WTC11 (cell line): ENCODE data around the gene CHAMP1. TPM values are rescaled to one million over a fixed set of nuclear protein-coding genes. Genes with fewer than 3 reads are reported as not detected.

Experiments
- ATAC-seq: fragments of 200-7000 bp; cut with Tn5 transposase; 2 replicates; pipeline ENCODE4 v1.10.0; 2021; ENCODE audit warnings: mild to moderate bottlenecking, moderate library complexity
- CTCF ChIA-PET: fragments of 300-600 bp; sonication (Branson Sonifier 250); formaldehyde crosslinking; loops from one replicate; lab custom pipeline; 2021; ENCODE audit warnings: antibody characterized with exemption; lab: Charles Lee
- POLR2A ChIA-PET: fragments of 350-600 bp; sonication (Branson Sonifier 250); formaldehyde crosslinking; loops from one replicate; lab custom pipeline; 2021; ENCODE audit warnings: antibody characterized with exemption; lab: Charles Lee
- DNase-seq: peaks from one replicate; pipeline ENCODE4 v3.0.0; 2021; ENCODE audit warnings: low spot score
- H3K27ac Mint-ChIP-seq: 2 replicates; pipeline ENCODE4 v1.8.0; 2021; ENCODE audit warnings: mixed read lengths
- H3K27me3 Mint-ChIP-seq: 2 replicates; pipeline ENCODE4 v1.8.0; 2021; ENCODE audit warnings: low read depth, mild to moderate bottlenecking, moderate library complexity, mixed read lengths
- H3K36me3 Mint-ChIP-seq: 2 replicates; pipeline ENCODE4 v1.8.0; 2021; ENCODE audit warnings: mixed read lengths
- H3K4me1 Mint-ChIP-seq: 2 replicates; pipeline ENCODE4 v1.8.0; 2022; ENCODE audit warnings: mixed read lengths
- H3K4me3 Mint-ChIP-seq: 2 replicates; pipeline ENCODE4 v1.8.0; 2021; ENCODE audit warnings: mild to moderate bottlenecking, moderate library complexity, mixed read lengths
- H3K9me3 Mint-ChIP-seq: 2 replicates; pipeline ENCODE4 v1.8.0; 2021; ENCODE audit warnings: mixed read lengths
- ARID4B ChIP-seq: sonication (generic); formaldehyde crosslinking; IDR thresholded peaks from 2 replicates; pipeline ENCODE4 v1.8.0; 2023; ENCODE audit warnings: missing genetic modification reagents, mild to moderate bottlenecking, borderline replicate concordance
- CBFB ChIP-seq: sonication (generic); formaldehyde crosslinking; IDR thresholded peaks from 2 replicates; pipeline ENCODE4 v1.8.1; 2022; ENCODE audit warnings: mild to moderate bottlenecking, low read depth, missing genetic modification reagents
- CREB1 ChIP-seq: sonication (generic); formaldehyde crosslinking; IDR thresholded peaks from 2 replicates; pipeline ENCODE4 v1.8.0; 2023; ENCODE audit warnings: mild to moderate bottlenecking, missing genetic modification reagents
- ESRRA ChIP-seq: sonication (generic); formaldehyde crosslinking; IDR thresholded peaks from 2 replicates; pipeline ENCODE4 v1.8.1; 2022; ENCODE audit warnings: mild to moderate bottlenecking, missing genetic modification reagents, borderline replicate concordance
- ETV6 ChIP-seq: sonication (generic); formaldehyde crosslinking; IDR thresholded peaks from 2 replicates; pipeline ENCODE4 v1.8.1; 2022; ENCODE audit warnings: mild to moderate bottlenecking, missing genetic modification reagents
- JUN ChIP-seq: sonication (generic); formaldehyde crosslinking; IDR thresholded peaks from 2 replicates; pipeline ENCODE4 v1.8.0; 2023; ENCODE audit warnings: mild to moderate bottlenecking, missing genetic modification reagents
- PRDM15 ChIP-seq: sonication (generic); formaldehyde crosslinking; IDR thresholded peaks from 2 replicates; pipeline ENCODE4 v1.8.0; 2022; ENCODE audit warnings: missing genetic modification reagents
- RORB ChIP-seq: fragments of 250-450 bp; sonication (Bioruptor Pico); IDR thresholded peaks from 2 replicates; pipeline ENCODE4 v1.9.0; 2021; ENCODE audit warnings: mild to moderate bottlenecking
- TEAD4 ChIP-seq: sonication (generic); formaldehyde crosslinking; IDR thresholded peaks from 2 replicates; pipeline ENCODE4 v1.8.0; 2022; ENCODE audit warnings: mild to moderate bottlenecking, missing genetic modification reagents
- USF1 ChIP-seq: sonication (generic); formaldehyde crosslinking; IDR thresholded peaks from 2 replicates; pipeline ENCODE4 v1.8.0; 2022; ENCODE audit warnings: mild to moderate bottlenecking, missing genetic modification reagents
- ZNF138 ChIP-seq: sonication (generic); formaldehyde crosslinking; conservative IDR thresholded peaks from 2 replicates; pipeline ENCODE4 v1.8.1; 2022; ENCODE audit warnings: mild to moderate bottlenecking, moderate library complexity, missing genetic modification reagents
- ZNF219 ChIP-seq: sonication (generic); formaldehyde crosslinking; IDR thresholded peaks from 2 replicates; pipeline ENCODE4 v1.8.0; 2023; ENCODE audit warnings: missing genetic modification reagents, mild to moderate bottlenecking, borderline replicate concordance
- ZNF232 ChIP-seq: sonication (generic); formaldehyde crosslinking; IDR thresholded peaks from 2 replicates; pipeline ENCODE4 v1.8.0; 2022; ENCODE audit warnings: mild to moderate bottlenecking, missing genetic modification reagents
- ZNF396 ChIP-seq: fragments of 250-450 bp; sonication (Bioruptor Pico); IDR thresholded peaks from 2 replicates; pipeline ENCODE4 v1.8.0; 2021; ENCODE audit warnings: mild to moderate bottlenecking, moderate library complexity, borderline replicate concordance
- ZNF671 ChIP-seq: fragments of 250-450 bp; sonication (Bioruptor Pico); IDR thresholded peaks from 2 replicates; pipeline ENCODE4 v1.8.0; 2021; ENCODE audit warnings: mild to moderate bottlenecking
- total RNA-seq: library from RNA; stranded (reverse); gene quantifications from 3 replicates; pipeline ENCODE4 v1.2.3, GENCODE V29; 2021
- TF ChIP-seq, protein P1 (sequence below): sonication (generic); formaldehyde crosslinking; IDR thresholded peaks from 2 replicates; pipeline ENCODE4 v1.8.1; 2023; ENCODE audit warnings: mild to moderate bottlenecking, missing genetic modification reagents, moderate library complexity
- TF ChIP-seq, protein P2 (sequence below): fragments of 250-450 bp; sonication (Bioruptor Pico); IDR thresholded peaks from 2 replicates; pipeline ENCODE4 v1.9.0; 2021; ENCODE audit warnings: mild to moderate bottlenecking
- TF ChIP-seq, protein P3 (sequence below): sonication (generic); formaldehyde crosslinking; IDR thresholded peaks from 2 replicates; pipeline ENCODE4 v1.8.0; 2022; ENCODE audit warnings: mild to moderate bottlenecking, missing genetic modification reagents
- TF ChIP-seq, protein P4 (sequence below): sonication (generic); formaldehyde crosslinking; IDR thresholded peaks from 2 replicates; pipeline ENCODE4 v1.8.0; 2022; ENCODE audit warnings: mild to moderate bottlenecking, missing genetic modification reagents
- TF ChIP-seq, protein P5 (sequence below): sonication (generic); formaldehyde crosslinking; IDR thresholded peaks from 2 replicates; pipeline ENCODE4 v1.8.0; 2023; ENCODE audit warnings: mild to moderate bottlenecking, missing genetic modification reagents

The CHAMP1 gene
- total RNA-seq, 1 experiment from 2014 or later, result 31.7 TPM

- CTCF ChIA-PET, result no interaction called here
- no peak for DNase-seq
- Mint-ChIP-seq H3K9me3 (no peaks in the 10 kb centered on the region), H3K4me3 (no peak overlapping the region), H3K4me1 (no peaks in the 10 kb centered on the region), H3K36me3 (peaks cover 64% of the 10 kb centered on the region), H3K27me3 (no peaks in the 10 kb centered on the region), H3K27ac (peak overlapping the region; percentile 29; the same call in 1 of the 2 replicates)
- no peak for ATAC-seq
- POLR2A ChIA-PET, result no interaction called here
- TF ChIP-seq, protein P1, sequence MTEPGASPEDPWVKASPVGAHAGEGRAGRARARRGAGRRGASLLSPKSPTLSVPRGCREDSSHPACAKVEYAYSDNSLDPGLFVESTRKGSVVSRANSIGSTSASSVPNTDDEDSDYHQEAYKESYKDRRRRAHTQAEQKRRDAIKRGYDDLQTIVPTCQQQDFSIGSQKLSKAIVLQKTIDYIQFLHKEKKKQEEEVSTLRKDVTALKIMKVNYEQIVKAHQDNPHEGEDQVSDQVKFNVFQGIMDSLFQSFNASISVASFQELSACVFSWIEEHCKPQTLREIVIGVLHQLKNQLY (CRISPR knock-in tag), result no peak
- no peak for TF ChIP-seq USF1 (CRISPR knock-in tag)
- TF ChIP-seq TEAD4 (CRISPR knock-in tag), result no peak
- TF ChIP-seq JUN (CRISPR knock-in tag), result no peak
- TF ChIP-seq, protein P2, sequence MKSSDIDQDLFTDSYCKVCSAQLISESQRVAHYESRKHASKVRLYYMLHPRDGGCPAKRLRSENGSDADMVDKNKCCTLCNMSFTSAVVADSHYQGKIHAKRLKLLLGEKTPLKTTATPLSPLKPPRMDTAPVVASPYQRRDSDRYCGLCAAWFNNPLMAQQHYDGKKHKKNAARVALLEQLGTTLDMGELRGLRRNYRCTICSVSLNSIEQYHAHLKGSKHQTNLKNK (CRISPR knock-in tag), result no peak
- TF ChIP-seq CREB1 (CRISPR knock-in tag), result no peak
- TF ChIP-seq ZNF219, result no peak
- TF ChIP-seq, protein P3, sequence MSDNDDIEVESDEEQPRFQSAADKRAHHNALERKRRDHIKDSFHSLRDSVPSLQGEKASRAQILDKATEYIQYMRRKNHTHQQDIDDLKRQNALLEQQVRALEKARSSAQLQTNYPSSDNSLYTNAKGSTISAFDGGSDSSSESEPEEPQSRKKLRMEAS (CRISPR knock-in tag), result no peak
- TF ChIP-seq ARID4B (CRISPR knock-in tag), result no peak
- TF ChIP-seq ETV6 (CRISPR knock-in tag), result no peak
- TF ChIP-seq ZNF138 (CRISPR knock-in tag), result no peak
- TF ChIP-seq ZNF671 (CRISPR knock-in tag), result no peak
- TF ChIP-seq PRDM15 (CRISPR knock-in tag), result no peak
- TF ChIP-seq ZNF396, result no peak
- no peak for TF ChIP-seq CBFB (CRISPR knock-in tag)
- TF ChIP-seq, protein P4, sequence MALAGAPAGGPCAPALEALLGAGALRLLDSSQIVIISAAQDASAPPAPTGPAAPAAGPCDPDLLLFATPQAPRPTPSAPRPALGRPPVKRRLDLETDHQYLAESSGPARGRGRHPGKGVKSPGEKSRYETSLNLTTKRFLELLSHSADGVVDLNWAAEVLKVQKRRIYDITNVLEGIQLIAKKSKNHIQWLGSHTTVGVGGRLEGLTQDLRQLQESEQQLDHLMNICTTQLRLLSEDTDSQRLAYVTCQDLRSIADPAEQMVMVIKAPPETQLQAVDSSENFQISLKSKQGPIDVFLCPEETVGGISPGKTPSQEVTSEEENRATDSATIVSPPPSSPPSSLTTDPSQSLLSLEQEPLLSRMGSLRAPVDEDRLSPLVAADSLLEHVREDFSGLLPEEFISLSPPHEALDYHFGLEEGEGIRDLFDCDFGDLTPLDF (CRISPR knock-in tag), result no peak
- no peak for TF ChIP-seq ZNF232 (CRISPR knock-in tag)
- TF ChIP-seq RORB (CRISPR knock-in tag), result no peak
- TF ChIP-seq ESRRA (CRISPR knock-in tag), result no peak
- TF ChIP-seq, protein P5, sequence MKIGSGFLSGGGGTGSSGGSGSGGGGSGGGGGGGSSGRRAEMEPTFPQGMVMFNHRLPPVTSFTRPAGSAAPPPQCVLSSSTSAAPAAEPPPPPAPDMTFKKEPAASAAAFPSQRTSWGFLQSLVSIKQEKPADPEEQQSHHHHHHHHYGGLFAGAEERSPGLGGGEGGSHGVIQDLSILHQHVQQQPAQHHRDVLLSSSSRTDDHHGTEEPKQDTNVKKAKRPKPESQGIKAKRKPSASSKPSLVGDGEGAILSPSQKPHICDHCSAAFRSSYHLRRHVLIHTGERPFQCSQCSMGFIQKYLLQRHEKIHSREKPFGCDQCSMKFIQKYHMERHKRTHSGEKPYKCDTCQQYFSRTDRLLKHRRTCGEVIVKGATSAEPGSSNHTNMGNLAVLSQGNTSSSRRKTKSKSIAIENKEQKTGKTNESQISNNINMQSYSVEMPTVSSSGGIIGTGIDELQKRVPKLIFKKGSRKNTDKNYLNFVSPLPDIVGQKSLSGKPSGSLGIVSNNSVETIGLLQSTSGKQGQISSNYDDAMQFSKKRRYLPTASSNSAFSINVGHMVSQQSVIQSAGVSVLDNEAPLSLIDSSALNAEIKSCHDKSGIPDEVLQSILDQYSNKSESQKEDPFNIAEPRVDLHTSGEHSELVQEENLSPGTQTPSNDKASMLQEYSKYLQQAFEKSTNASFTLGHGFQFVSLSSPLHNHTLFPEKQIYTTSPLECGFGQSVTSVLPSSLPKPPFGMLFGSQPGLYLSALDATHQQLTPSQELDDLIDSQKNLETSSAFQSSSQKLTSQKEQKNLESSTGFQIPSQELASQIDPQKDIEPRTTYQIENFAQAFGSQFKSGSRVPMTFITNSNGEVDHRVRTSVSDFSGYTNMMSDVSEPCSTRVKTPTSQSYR (CRISPR knock-in tag), result no peak
Observed at GRCh38 chr13:114321256-114321655, 7.0 kb downstream of the CHAMP1 start.
